K562 treated with DMSO at 1 percent for 12 hours (cell line): ENCODE data around the gene TRIP12. TPM values are rescaled to one million over a fixed set of nuclear protein-coding genes. Genes with fewer than 3 reads are reported as not detected.

Experiments
- total RNA-seq: library from RNA; unstranded; fragments of 300-600 nt; gene quantifications from 2 replicates; pipeline ENCODE4 v1.2.3, GENCODE V29; 2022; ENCODE audit not compliant: insufficient read depth

The TRIP12 gene
- total RNA-seq, result 14.4 and 62.4 TPM in 2 replicates

GRCh38 chr2:229921892-229922448 is at the start of gene TRIP12:
TRIP12 (minus strand) TSS chr2:229922009; CDS start chr2:229880079, 41,930 bp downstream.

GRCh38 chr2:229922449-229923386 is 909 bp upstream of the TRIP12 start, which contains the start of gene FBXO36:
FBXO36 (plus strand) TSS chr2:229922503; CDS start chr2:229922514, 11 bp downstream.

GRCh38 chr2:229714080-229714735 is 207.6 kb downstream of the TRIP12 start, which contains the start of gene DNER:
DNER (minus strand) TSS chr2:229714555; CDS start chr2:229714423, 132 bp downstream.

Other genes with a start within 250 kb of the TRIP12 start
- not detected in 2 replicates for gene DNER, start 207.5 kb downstream of the TRIP12 start, total RNA-seq
- not detected in 2 replicates for gene FBXO36, start 494 bp upstream of the TRIP12 start, total RNA-seq
- gene SLC16A14, start 146.9 kb upstream of the TRIP12 start, total RNA-seq, result not detected in 2 replicates